T-helper 17 cell (primary cell): ENCODE data around the gene RAB30. TPM values are rescaled to one million over a fixed set of nuclear protein-coding genes. Genes with fewer than 3 reads are reported as not detected.

ENCODE experiments used
- ATAC-seq: fragments of 150-1000 bp; cut with Tn5 transposase; 2 replicates; pipeline ENCODE4 v1.10.0; 2021; ENCODE audit warnings: mild to moderate bottlenecking, moderate library complexity
- DNase-seq, 3 donors: peaks; one replicate each; pipeline versions ENCODE4 v3.0.0 to v3.0.0-alpha.2; 2020 to 2021
- H3K9me3 ChIP-seq: one replicate; pipeline ENCODE4 v1.7.0; 2013; ENCODE audit warnings: low read length, mild to moderate bottlenecking; ENCODE audit not compliant: control insufficient read depth, poor library complexity, severe bottlenecking
- H3K27ac Mint-ChIP-seq: one replicate; pipeline ENCODE4 v1.8.0; 2022; ENCODE audit warnings: mild to moderate bottlenecking, moderate library complexity, mixed read lengths
- H3K27me3 Mint-ChIP-seq: one replicate; pipeline ENCODE4 v1.8.0; 2022; ENCODE audit warnings: mixed read lengths
- H3K36me3 Mint-ChIP-seq: one replicate; pipeline ENCODE4 v1.8.0; 2022; ENCODE audit warnings: low read depth, mixed read lengths
- H3K4me1 Mint-ChIP-seq: one replicate; pipeline ENCODE4 v1.8.0; 2022; ENCODE audit warnings: mild to moderate bottlenecking, mixed read lengths
- H3K4me3 Mint-ChIP-seq: one replicate; pipeline ENCODE4 v1.8.0; 2022; ENCODE audit warnings: mild to moderate bottlenecking, moderate library complexity, mixed read lengths
- total RNA-seq, 4 donors: library from RNA in 2 of 4; stranded (reverse) in 2 of 4; gene quantifications; one replicate each; pipeline ENCODE4 v1.2.3 and lab custom pipeline; 2022 to 2026

RAB30 gene
- total RNA-seq, 2 donors from 2014 or later: 33.9 to 47.7 TPM

- Mint-ChIP-seq H3K4me1 (peaks cover 16% of the 10 kb centered on the region), H3K27me3 (no peaks in the 10 kb centered on the region), H3K36me3 (peaks cover 8% of the 10 kb centered on the region), H3K27ac (no peak overlapping the region), H3K4me3 (no peak overlapping the region)
- no peaks in the 10 kb centered on the region for H3K9me3 ChIP-seq
- ATAC-seq (no peak), DNase-seq (no peak)
Measured at GRCh38 chr11:82994604-82995230, 77.0 kb downstream of the RAB30 start.

- H3K36me3 Mint-ChIP-seq: peaks cover 8% of the 10 kb centered on the region
- no peaks in the 10 kb centered on the region for H3K27me3 Mint-ChIP-seq
- DNase-seq: no peak
- no peak overlapping the region for H3K4me3 Mint-ChIP-seq
- H3K27ac Mint-ChIP-seq: peak overlapping the region; percentile 4
- H3K9me3 ChIP-seq: no peaks in the 10 kb centered on the region
- peaks cover 6% of the 10 kb centered on the region for H3K4me1 Mint-ChIP-seq
- no peak for ATAC-seq
Measured at GRCh38 chr11:82992223-82992622, 79.5 kb downstream of the RAB30 start.

GRCh38 chr11:82989628-82990404, 81.9 kb downstream of the RAB30 start:
- H3K27ac Mint-ChIP-seq: no peak overlapping the region

DNA sequence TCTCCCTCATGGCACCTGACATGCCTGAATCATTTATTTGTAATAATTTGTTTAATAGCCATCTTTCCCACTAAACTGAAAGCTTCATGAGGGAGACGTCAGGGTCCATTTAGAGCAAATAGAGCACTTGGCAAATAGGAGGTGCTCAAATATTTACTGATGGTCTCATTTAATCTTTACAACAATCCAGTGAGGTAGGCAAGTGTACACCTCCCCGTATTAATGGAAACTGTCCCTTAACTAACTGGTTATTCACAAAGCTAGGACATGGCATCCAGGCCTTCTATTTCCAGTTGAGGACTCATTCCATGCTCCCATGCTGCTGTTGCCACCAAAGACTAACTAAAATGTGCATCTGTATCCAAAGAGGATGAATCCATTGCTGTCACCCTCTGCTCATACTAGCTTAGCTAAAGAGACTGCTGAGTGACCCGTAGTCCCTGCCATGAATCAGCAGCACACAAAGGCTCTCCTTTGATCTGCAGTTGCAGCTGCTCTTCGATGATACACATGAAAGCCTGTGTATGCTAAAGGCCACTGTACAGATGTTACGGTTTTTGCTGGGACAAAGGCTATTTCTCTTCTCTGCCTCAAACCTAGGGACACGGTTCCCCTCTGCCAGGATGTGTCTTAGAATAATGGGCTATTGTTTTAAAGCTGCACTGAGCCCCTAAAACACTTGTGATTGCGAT, 82.6 kb downstream of the RAB30 start:
- Mint-ChIP-seq H3K27ac (no peak overlapping the region), H3K4me3 (no peak overlapping the region), H3K27me3 (no peaks in the 10 kb centered on the region), H3K4me1 (peaks cover 4% of the 10 kb centered on the region), H3K36me3 (peaks cover 6% of the 10 kb centered on the region)
- H3K9me3 ChIP-seq: no peaks in the 10 kb centered on the region
- ATAC-seq (no peak), DNase-seq (no peak)

More at GRCh38 chr11:82989628-82990404, 81.9 kb downstream of the RAB30 start:
- H3K27me3 Mint-ChIP-seq: no peaks in the 10 kb centered on the region
- no peak for DNase-seq
- no peak overlapping the region for H3K4me3 Mint-ChIP-seq
- peaks cover 4% of the 10 kb centered on the region for H3K4me1 Mint-ChIP-seq
- no peaks in the 10 kb centered on the region for H3K9me3 ChIP-seq
- peak; percentile 44 for ATAC-seq
- peaks cover 8% of the 10 kb centered on the region for H3K36me3 Mint-ChIP-seq

- DNase-seq (no peak), ATAC-seq (no peak)
- H3K4me1 Mint-ChIP-seq: peaks cover 4% of the 10 kb centered on the region
- H3K4me3 Mint-ChIP-seq: no peak overlapping the region
- H3K36me3 Mint-ChIP-seq: peaks cover 4% of the 10 kb centered on the region
- peak overlapping the region; percentile 24 for H3K27ac Mint-ChIP-seq
- no peaks in the 10 kb centered on the region for H3K9me3 ChIP-seq
- H3K27me3 Mint-ChIP-seq: no peaks in the 10 kb centered on the region
Measured at GRCh38 chr11:82987997-82988396, 83.7 kb downstream of the RAB30 start.

- H3K4me1 Mint-ChIP-seq: peaks cover 4% of the 10 kb centered on the region
- H3K36me3 Mint-ChIP-seq: peaks cover 5% of the 10 kb centered on the region
- no peak for ATAC-seq
- no peaks in the 10 kb centered on the region for H3K27me3 Mint-ChIP-seq
- no peak for DNase-seq
- H3K4me3 Mint-ChIP-seq: no peak overlapping the region
- H3K9me3 ChIP-seq: no peaks in the 10 kb centered on the region
- H3K27ac Mint-ChIP-seq: peak overlapping the region; percentile 63
Measured at GRCh38 chr11:82986446-82986845, 85.3 kb downstream of the RAB30 start.

DNA sequence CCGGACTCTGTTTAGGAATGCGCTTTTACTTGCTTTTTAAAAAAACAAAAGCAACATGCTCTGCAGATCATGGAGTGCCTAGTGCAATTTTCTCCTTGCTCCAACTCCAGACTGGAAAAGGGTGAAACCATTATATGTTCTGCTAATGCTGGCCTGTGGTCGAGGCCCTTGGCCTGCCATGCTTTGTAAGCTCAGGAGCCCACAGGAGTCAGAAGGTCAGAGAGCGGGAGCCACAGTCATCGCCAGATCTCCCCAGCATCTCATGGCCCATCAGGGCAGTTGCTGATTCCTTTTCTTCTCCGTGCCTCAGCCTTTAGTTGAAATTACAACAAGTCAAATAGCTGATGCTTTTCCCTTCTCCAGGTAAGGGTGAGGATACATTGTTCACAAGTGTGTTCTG, 89.8 kb downstream of the RAB30 start:
- ATAC-seq: no peak
- H3K27ac Mint-ChIP-seq: no peak overlapping the region
- H3K27me3 Mint-ChIP-seq: no peaks in the 10 kb centered on the region
- no peaks in the 10 kb centered on the region for H3K9me3 ChIP-seq
- H3K36me3 Mint-ChIP-seq: peaks cover 5% of the 10 kb centered on the region
- DNase-seq: no peak
- H3K4me3 Mint-ChIP-seq: no peak overlapping the region
- H3K4me1 Mint-ChIP-seq: peaks cover 7% of the 10 kb centered on the region

DNA sequence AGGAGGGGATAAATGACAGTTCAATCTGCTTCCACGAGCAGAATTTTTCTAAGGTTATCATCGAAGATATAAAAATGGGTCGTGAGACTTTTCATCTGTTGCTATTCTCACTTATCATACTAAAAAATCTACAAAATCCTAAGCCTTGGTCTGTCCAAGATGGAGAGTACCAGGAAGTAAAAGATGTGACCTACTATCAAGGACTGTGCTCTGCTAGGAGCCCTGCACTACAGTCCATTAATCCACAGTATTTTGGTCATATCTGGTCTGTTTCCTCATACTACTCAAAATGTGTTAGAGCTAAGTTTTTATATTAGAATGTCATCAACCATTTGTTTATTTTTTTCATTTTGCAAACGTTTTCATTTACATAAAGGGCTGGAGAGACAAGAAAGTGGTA, 90.8 kb downstream of the RAB30 start:
- Mint-ChIP-seq H3K36me3 (peaks cover 7% of the 10 kb centered on the region), H3K4me1 (peaks cover 7% of the 10 kb centered on the region), H3K27ac (no peak overlapping the region), H3K4me3 (no peak overlapping the region), H3K27me3 (no peaks in the 10 kb centered on the region)
- DNase-seq (no peak), ATAC-seq (no peak)
- no peaks in the 10 kb centered on the region for H3K9me3 ChIP-seq

DNA sequence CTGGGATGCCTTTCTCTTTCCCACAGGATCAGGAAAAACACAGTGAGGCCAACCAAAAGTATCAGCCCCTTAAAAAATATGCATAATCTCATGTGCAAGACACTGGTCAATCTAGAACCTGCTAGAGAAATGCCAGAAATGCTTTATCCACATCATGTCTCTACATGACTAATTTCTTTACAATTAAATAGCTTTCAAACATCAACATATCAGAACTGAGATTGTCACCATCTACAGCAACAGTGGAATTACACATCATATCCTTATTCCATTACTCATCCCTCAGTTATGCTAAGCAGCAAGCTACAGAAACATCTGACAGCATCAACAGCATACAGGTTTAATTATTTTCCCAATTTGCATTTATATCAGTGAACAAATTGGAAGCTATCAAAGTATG, 91.4 kb downstream of the RAB30 start:
- Mint-ChIP-seq H3K27me3 (no peaks in the 10 kb centered on the region), H3K4me1 (peaks cover 7% of the 10 kb centered on the region), H3K27ac (no peak overlapping the region), H3K4me3 (no peak overlapping the region), H3K36me3 (peaks cover 7% of the 10 kb centered on the region)
- ATAC-seq: no peak
- no peaks in the 10 kb centered on the region for H3K9me3 ChIP-seq
- DNase-seq: no peak

DNA sequence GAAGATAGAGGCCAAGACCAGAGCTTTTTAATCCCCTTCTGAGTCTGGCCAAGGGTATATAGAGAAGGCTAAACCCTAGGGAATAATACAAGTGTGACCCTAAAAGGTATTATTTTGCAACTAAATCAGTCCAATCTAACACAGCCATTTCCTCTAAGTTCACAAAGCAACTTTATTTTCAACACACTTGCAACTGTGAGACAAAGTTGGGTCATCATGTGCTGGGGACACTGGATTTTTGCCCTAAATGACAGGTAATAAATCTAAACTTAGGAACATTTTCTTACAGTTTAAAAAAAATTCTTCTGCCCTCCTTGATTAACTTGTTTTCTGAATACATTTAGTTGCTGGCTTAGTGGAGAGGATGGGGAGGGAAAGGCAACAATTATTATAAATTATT, 91.9 kb downstream of the RAB30 start:
- ATAC-seq (no peak), DNase-seq (no peak)
- peaks cover 7% of the 10 kb centered on the region for H3K4me1 Mint-ChIP-seq
- no peaks in the 10 kb centered on the region for H3K27me3 Mint-ChIP-seq
- H3K4me3 Mint-ChIP-seq: no peak overlapping the region
- H3K9me3 ChIP-seq: no peaks in the 10 kb centered on the region
- H3K27ac Mint-ChIP-seq: no peak overlapping the region
- H3K36me3 Mint-ChIP-seq: peaks cover 7% of the 10 kb centered on the region

- H3K27ac Mint-ChIP-seq: peak overlapping the region; percentile 49
Measured at GRCh38 chr11:82978422-82979099, 93.1 kb downstream of the RAB30 start.

GRCh38 chr11:82976786-82977185, 94.9 kb downstream of the RAB30 start:
- ATAC-seq: no peak
- no peak for DNase-seq
- Mint-ChIP-seq H3K27me3 (no peaks in the 10 kb centered on the region), H3K4me1 (peaks cover 7% of the 10 kb centered on the region), H3K4me3 (no peak overlapping the region), H3K36me3 (peaks cover 3% of the 10 kb centered on the region), H3K27ac (no peak overlapping the region)
- no peaks in the 10 kb centered on the region for H3K9me3 ChIP-seq

More at GRCh38 chr11:82978422-82979099, 93.1 kb downstream of the RAB30 start:
- ATAC-seq: peak; percentile 36
- no peak for DNase-seq
- H3K4me1 Mint-ChIP-seq: peaks cover 7% of the 10 kb centered on the region
- no peaks in the 10 kb centered on the region for H3K9me3 ChIP-seq
- peak overlapping the region; percentile 22 for H3K4me3 Mint-ChIP-seq
- no peaks in the 10 kb centered on the region for H3K27me3 Mint-ChIP-seq
- H3K36me3 Mint-ChIP-seq: peaks cover 7% of the 10 kb centered on the region

DNA sequence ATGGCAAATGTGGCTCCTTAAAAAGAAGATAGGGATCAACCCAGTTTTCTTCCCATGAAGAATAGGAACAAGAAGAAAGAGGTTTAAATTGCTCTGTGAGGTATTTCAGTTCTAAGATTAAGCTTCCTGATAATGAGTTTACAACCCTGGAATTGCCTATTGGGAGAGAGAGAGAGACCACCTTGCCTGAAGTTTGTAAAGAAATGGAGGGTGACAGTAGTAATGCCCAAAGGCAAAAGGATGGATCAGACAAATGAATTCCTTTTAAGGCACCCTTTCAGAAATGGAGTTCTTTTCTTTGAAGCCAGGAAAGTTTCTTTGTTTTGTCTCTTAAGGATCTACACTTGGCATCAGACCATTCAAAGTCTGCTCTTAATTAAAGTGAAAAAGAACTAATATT, 95.8 kb downstream of the RAB30 start:
- Mint-ChIP-seq H3K36me3 (peaks cover 3% of the 10 kb centered on the region), H3K4me1 (peaks cover 7% of the 10 kb centered on the region), H3K27me3 (no peaks in the 10 kb centered on the region), H3K4me3 (no peak overlapping the region), H3K27ac (no peak overlapping the region)
- no peak for DNase-seq
- ATAC-seq: no peak
- H3K9me3 ChIP-seq: no peaks in the 10 kb centered on the region
